GM12878 (cell line): ENCODE data around the gene ACADS. TPM values are rescaled to one million over a fixed set of nuclear protein-coding genes. Genes with fewer than 3 reads are reported as not detected.

ENCODE experiments used
- CBX3 ChIP-seq: fragments of 200-600 bp; sonication (generic); IDR thresholded peaks from 2 replicates; pipeline ENCODE4 v1.6.1; 2016; ENCODE audit warnings: low read depth, borderline replicate concordance
- CREM ChIP-seq: IDR thresholded peaks from 2 replicates; pipeline ENCODE4 v1.6.1; 2014; ENCODE audit warnings: antibody characterized with exemption, low read depth
- JUND ChIP-seq: IDR thresholded peaks from 2 replicates; pipeline ENCODE4 v1.6.1; 2012; ENCODE audit warnings: low read depth, mild to moderate bottlenecking, low read length, improper control_type of control experiment, moderate library complexity
- KAT2A ChIP-seq: conservative IDR thresholded peaks from 2 replicates; pipeline ENCODE4 v1.6.1; 2011; ENCODE audit warnings: low read depth, low read length; ENCODE audit not compliant: control insufficient read depth
- PAX8 ChIP-seq: fragments of 450-650 bp; IDR thresholded peaks from 2 replicates; pipeline ENCODE4 v1.6.1; 2017; ENCODE audit warnings: mild to moderate bottlenecking, moderate library complexity
- RAD51 ChIP-seq: fragments of 450-650 bp; IDR thresholded peaks from 2 replicates; pipeline ENCODE4 v1.6.1; 2016; ENCODE audit warnings: moderate library complexity, mild to moderate bottlenecking, inconsistent platforms
- RELA ChIP-seq: fragments of 450-650 bp; IDR thresholded peaks from 2 replicates; pipeline ENCODE4 v1.8.0; 2014; ENCODE audit warnings: borderline replicate concordance; ENCODE audit not compliant: partially characterized antibody
- SMAD1 ChIP-seq: fragments of 450-650 bp; IDR thresholded peaks from 2 replicates; pipeline ENCODE4 v1.6.1; 2018; ENCODE audit warnings: mild to moderate bottlenecking, low read depth; ENCODE audit not compliant: partially characterized antibody
- SMC3 ChIP-seq: IDR thresholded peaks from 2 replicates; pipeline ENCODE4 v1.6.1; 2011; ENCODE audit warnings: low read length, improper control_type of control experiment, borderline replicate concordance
- SREBF1 ChIP-seq: IDR thresholded peaks from 2 replicates; pipeline ENCODE4 v1.6.1; 2012; ENCODE audit warnings: mild to moderate bottlenecking, low read length
- SREBF2 ChIP-seq: IDR thresholded peaks from 2 replicates; pipeline ENCODE4 v1.6.1; 2012; ENCODE audit warnings: mild to moderate bottlenecking, low read length
- SUZ12 ChIP-seq: fragments of 200-600 bp; sonication (generic); IDR thresholded peaks from one replicate; pipeline ENCODE4 v1.6.1; 2018; ENCODE audit warnings: antibody characterized with exemption, mild to moderate bottlenecking; ENCODE audit not compliant: unreplicated experiment
- ZNF24 ChIP-seq: fragments of 450-650 bp; IDR thresholded peaks from 2 replicates; pipeline ENCODE4 v1.6.1; 2017; ENCODE audit warnings: antibody characterized with exemption, mild to moderate bottlenecking
- polyA plus RNA-seq, 11 experiments: library from polyadenylated mRNA; depleted of rRNA in 4 of 11; unstranded in 6 of 11; stranded (reverse) in 5 of 11; fragments of >200 nt; fragmentation: Nextera tagmentation in 4 of 11; fragmentation: Illumina TruSeq in 1 of 11; extraction: Ambion mirVana in 4 of 11; extraction: Trizol in 1 of 11; gene quantifications; 1 replicate in 1 of 11; 2 replicates in 10 of 11; pipeline versions ENCODE4 v1.2.1 to v1.2.3, GENCODE V29; 2011 to 2016; ENCODE audit warnings: inconsistent platforms in 2 of 11, missing spikeins in 2 of 11, low read depth in 1 of 11
- total RNA-seq, 4 experiments: library from RNA; depleted of rRNA in 3 of 4; stranded (reverse); fragments of >200 nt in 3 of 4; fragmentation: Illumina TruSeq in 1 of 4; extraction: Trizol in 1 of 4; gene quantifications; 2 replicates each; pipeline versions ENCODE4 v1.2.1 to v1.2.3, GENCODE V29; 2013 to 2021
- TF ChIP-seq, protein P1 (sequence below): IDR thresholded peaks from 2 replicates; pipeline ENCODE4 v1.6.1; 2011; ENCODE audit warnings: borderline replicate concordance, low read depth, mild to moderate bottlenecking, moderate library complexity, mixed read lengths, low read length; ENCODE audit not compliant: insufficient read depth; ENCODE audit errors: extremely low read length
- TF ChIP-seq, protein P2 (sequence below): IDR thresholded peaks from 2 replicates; pipeline ENCODE4 v1.6.1; 2011; ENCODE audit warnings: low read depth, mild to moderate bottlenecking, low read length, moderate library complexity, borderline replicate concordance; ENCODE audit errors: extremely low read depth
- TF ChIP-seq, protein P3 (sequence below): IDR thresholded peaks from 2 replicates; pipeline ENCODE4 v1.6.1; 2012; ENCODE audit warnings: mild to moderate bottlenecking, low read depth, low read length
- TF ChIP-seq, protein P4 (sequence below): fragments of 450-650 bp; formaldehyde crosslinking; IDR thresholded peaks from 2 replicates; pipeline ENCODE4 v1.4.0; 2020; ENCODE audit warnings: mild to moderate bottlenecking, moderate library complexity

The ACADS gene
- total and polyA plus RNA-seq, 10 of the 15 experiments (the other 5 are each of a cell fraction or from before 2014, with no cell fraction given), result 0.05 to 18.1 (median 10.2) TPM

DNA sequence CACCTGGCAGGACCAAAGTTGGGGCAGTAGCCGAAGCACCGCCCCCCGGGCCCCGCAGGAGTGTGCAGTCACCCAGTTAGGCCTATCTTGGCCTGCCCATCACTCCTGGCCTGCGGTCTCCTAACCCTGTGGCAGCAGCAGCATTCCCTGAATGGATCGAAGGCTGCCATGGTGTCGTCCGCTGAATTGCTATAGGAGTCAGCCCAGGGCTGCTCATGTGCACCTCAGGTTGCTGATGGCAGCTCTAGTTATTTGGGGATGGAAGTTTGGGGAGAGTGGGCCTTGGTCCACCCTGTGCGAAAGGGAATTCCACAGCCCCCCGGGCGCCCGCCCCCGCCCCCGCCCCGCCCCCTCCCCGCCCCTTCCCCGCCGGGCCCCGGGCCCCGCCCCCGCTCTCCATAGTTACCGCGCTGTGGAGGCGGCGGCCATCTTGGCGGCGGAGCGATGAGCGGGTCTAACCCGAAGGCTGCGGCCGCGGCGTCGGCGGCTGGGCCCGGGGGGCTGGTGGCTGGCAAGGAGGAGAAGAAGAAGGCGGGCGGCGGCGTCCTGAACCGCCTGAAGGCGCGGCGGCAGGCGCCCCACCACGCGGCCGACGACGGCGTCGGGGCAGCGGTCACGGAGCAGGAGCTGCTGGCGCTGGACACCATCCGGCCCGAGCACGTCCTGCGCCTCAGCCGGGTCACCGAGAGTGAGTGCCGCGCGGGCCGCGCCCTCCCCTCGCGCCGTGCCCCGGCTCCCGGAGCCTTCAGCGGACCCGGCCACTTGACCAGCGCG, 15.4 kb upstream of the ACADS start, which contains the start of gene UNC119B (continued):
- TF ChIP-seq, protein P1, sequence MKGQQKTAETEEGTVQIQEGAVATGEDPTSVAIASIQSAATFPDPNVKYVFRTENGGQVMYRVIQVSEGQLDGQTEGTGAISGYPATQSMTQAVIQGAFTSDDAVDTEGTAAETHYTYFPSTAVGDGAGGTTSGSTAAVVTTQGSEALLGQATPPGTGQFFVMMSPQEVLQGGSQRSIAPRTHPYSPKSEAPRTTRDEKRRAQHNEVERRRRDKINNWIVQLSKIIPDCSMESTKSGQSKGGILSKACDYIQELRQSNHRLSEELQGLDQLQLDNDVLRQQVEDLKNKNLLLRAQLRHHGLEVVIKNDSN, result no peak
- TF ChIP-seq SREBF2 (no peak), KAT2A (no peak), SMC3 (no peak), RELA (no peak), CBX3 (no peak), RAD51 (no peak), SUZ12 (no peak), JUND (no peak), ZNF24 (no peak), SMAD1 (no peak), PAX8 (no peak), CREM (no peak), SREBF1 (no peak)
- TF ChIP-seq, protein P2, sequence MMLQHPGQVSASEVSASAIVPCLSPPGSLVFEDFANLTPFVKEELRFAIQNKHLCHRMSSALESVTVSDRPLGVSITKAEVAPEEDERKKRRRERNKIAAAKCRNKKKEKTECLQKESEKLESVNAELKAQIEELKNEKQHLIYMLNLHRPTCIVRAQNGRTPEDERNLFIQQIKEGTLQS, result no peak
- TF ChIP-seq, protein P3, sequence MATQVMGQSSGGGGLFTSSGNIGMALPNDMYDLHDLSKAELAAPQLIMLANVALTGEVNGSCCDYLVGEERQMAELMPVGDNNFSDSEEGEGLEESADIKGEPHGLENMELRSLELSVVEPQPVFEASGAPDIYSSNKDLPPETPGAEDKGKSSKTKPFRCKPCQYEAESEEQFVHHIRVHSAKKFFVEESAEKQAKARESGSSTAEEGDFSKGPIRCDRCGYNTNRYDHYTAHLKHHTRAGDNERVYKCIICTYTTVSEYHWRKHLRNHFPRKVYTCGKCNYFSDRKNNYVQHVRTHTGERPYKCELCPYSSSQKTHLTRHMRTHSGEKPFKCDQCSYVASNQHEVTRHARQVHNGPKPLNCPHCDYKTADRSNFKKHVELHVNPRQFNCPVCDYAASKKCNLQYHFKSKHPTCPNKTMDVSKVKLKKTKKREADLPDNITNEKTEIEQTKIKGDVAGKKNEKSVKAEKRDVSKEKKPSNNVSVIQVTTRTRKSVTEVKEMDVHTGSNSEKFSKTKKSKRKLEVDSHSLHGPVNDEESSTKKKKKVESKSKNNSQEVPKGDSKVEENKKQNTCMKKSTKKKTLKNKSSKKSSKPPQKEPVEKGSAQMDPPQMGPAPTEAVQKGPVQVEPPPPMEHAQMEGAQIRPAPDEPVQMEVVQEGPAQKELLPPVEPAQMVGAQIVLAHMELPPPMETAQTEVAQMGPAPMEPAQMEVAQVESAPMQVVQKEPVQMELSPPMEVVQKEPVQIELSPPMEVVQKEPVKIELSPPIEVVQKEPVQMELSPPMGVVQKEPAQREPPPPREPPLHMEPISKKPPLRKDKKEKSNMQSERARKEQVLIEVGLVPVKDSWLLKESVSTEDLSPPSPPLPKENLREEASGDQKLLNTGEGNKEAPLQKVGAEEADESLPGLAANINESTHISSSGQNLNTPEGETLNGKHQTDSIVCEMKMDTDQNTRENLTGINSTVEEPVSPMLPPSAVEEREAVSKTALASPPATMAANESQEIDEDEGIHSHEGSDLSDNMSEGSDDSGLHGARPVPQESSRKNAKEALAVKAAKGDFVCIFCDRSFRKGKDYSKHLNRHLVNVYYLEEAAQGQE, result no peak
- TF ChIP-seq, protein P4, sequence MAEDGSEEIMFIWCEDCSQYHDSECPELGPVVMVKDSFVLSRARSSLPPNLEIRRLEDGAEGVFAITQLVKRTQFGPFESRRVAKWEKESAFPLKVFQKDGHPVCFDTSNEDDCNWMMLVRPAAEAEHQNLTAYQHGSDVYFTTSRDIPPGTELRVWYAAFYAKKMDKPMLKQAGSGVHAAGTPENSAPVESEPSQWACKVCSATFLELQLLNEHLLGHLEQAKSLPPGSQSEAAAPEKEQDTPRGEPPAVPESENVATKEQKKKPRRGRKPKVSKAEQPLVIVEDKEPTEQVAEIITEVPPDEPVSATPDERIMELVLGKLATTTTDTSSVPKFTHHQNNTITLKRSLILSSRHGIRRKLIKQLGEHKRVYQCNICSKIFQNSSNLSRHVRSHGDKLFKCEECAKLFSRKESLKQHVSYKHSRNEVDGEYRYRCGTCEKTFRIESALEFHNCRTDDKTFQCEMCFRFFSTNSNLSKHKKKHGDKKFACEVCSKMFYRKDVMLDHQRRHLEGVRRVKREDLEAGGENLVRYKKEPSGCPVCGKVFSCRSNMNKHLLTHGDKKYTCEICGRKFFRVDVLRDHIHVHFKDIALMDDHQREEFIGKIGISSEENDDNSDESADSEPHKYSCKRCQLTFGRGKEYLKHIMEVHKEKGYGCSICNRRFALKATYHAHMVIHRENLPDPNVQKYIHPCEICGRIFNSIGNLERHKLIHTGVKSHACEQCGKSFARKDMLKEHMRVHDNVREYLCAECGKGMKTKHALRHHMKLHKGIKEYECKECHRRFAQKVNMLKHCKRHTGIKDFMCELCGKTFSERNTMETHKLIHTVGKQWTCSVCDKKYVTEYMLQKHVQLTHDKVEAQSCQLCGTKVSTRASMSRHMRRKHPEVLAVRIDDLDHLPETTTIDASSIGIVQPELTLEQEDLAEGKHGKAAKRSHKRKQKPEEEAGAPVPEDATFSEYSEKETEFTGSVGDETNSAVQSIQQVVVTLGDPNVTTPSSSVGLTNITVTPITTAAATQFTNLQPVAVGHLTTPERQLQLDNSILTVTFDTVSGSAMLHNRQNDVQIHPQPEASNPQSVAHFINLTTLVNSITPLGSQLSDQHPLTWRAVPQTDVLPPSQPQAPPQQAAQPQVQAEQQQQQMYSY, result no peak
